GM12864 (cell line): ENCODE data around the gene ATP5F1A.
A peak's percentile ranks its signal among the peaks of the same experiment; 100 is the strongest.

Experiments
- DNase-seq: peaks from one replicate; pipeline ENCODE4 v3.0.0-alpha.2; 2011; ENCODE audit warnings: low read depth
- H3K4me3 ChIP-seq: 2 replicates; pipeline ENCODE4 v1.5.1; 2011; ENCODE audit warnings: mild to moderate bottlenecking, low read depth, low read length, control low read depth
- TF ChIP-seq, protein P1 (sequence below): IDR thresholded peaks from 2 replicates; pipeline ENCODE4 v1.5.1; 2011; ENCODE audit warnings: low read depth, mild to moderate bottlenecking, moderate library complexity, low read length, control low read depth, inconsistent platforms; ENCODE audit errors: missing control alignments

Gene ATP5F1A

DNA sequence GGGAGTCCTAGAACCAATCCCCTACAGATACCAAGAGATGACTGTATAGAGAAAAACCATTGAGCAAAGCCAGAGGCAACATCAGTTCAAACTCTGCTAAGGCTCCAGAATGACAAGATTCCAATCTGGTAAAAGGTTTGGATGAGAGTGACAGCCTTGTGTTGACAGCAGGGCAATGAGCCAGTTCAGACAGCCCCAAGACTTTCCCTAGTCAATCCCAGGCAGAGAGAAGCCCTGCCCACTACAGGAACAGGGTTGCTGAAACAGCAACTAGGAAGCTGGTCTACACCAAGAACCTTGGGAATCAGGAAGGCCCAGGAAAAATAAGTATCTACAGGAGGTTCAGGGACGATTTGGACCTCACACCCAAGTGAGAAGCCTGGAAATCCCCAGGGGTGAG lies 29.3 kb downstream of the ATP5F1A start:
- DNase-seq: no peak
- TF ChIP-seq, protein P1, sequence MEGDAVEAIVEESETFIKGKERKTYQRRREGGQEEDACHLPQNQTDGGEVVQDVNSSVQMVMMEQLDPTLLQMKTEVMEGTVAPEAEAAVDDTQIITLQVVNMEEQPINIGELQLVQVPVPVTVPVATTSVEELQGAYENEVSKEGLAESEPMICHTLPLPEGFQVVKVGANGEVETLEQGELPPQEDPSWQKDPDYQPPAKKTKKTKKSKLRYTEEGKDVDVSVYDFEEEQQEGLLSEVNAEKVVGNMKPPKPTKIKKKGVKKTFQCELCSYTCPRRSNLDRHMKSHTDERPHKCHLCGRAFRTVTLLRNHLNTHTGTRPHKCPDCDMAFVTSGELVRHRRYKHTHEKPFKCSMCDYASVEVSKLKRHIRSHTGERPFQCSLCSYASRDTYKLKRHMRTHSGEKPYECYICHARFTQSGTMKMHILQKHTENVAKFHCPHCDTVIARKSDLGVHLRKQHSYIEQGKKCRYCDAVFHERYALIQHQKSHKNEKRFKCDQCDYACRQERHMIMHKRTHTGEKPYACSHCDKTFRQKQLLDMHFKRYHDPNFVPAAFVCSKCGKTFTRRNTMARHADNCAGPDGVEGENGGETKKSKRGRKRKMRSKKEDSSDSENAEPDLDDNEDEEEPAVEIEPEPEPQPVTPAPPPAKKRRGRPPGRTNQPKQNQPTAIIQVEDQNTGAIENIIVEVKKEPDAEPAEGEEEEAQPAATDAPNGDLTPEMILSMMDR: no peak
- no peak overlapping the region for H3K4me3 ChIP-seq

DNA sequence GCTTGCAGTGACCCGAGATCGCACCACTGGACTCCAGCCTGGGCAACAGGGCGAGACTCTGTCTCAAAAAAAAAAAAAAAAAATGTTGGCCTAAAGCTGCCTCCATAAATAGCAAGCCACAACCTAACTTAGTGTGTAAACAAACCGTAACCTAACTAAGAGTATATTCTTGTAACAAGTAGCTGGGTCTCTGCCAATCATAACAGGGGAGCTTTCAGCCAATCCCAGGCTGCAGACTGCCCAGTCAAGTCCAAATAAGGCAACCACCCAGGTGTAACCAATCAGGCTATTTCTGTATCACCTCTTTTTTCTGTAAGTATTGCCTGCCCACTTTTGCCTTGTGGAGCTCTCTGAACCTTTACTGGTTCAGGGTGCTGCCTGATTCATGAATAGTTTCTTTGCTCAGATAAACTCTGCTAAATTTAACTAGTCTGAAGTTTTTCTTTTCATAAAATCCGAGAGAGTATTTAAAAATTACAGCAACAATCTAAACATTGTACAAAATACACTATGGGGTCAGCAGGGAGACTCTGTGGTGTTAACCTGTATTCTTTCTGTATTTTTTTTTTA lies 30.6 kb downstream of the ATP5F1A start:
- no peak overlapping the region for H3K4me3 ChIP-seq
- DNase-seq: peak; percentile 13
- TF ChIP-seq, protein P1: no peak

DNA sequence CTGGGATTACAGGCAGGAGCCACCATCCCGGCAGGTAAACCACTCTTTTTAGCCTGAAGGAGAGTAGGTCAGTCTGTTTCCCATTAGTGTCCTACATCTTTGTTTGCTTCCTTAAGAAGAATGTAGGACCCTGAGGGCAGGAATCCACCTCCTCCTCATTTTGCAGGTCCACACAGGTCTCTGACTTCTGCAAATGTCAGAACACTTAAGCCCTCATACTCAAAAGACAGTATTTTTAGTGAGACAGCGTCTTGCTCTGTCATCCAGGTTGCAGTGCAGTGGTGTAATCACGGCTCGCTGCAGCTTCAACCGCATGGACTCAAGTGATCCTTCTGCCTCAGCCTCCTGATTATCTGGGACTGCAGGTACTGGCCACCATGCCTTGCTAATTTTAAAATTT lies 35.3 kb downstream of the ATP5F1A start:
- H3K4me3 ChIP-seq: no peak overlapping the region
- no peak for DNase-seq
- TF ChIP-seq, protein P1: no peak

DNA sequence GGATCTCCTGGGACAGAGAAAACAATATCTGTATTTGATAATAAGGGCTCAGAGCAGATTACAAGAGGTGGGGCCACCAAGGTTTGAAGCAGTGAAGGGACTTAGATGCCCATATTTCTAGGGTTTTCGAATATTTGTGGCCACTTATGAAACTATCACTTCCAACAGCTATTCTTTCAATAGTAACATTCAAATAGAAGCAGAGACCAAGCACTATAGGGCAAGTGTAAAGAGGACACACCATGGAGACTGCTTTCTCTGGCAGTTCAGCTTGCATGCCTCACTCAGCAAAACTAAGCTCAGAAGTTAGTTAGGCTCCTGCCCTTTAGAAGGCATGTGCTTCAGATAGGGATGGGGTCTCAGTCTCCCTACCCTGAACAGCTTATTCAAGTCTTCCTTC lies 36.3 kb downstream of the ATP5F1A start:
- TF ChIP-seq, protein P1: no peak
- no peak for DNase-seq

DNA sequence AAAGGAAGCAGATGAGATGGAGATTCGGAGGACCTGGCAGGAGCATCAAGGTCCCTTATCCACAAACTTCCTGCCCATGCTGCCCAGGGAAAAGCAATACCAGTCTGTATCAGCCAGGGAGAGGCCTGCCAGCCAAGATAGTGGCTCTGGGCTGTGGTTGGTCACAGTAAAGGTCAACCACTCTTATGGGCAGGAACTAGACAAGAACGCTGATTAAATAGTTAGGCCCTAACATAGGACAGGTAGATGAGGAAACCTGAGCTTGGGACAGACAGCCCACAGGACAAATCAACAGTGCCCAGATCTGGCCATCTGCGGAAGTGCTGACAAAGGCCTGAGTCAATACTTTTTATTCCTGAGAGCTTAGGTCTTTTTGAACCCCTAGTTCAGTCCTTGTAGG lies 36.7 kb downstream of the ATP5F1A start:
- TF ChIP-seq, protein P1: no peak
- H3K4me3 ChIP-seq: no peak overlapping the region
- DNase-seq: no peak

More for the DNA sequence above, 36.3 kb downstream of the ATP5F1A start:
- no peak overlapping the region for H3K4me3 ChIP-seq

DNA sequence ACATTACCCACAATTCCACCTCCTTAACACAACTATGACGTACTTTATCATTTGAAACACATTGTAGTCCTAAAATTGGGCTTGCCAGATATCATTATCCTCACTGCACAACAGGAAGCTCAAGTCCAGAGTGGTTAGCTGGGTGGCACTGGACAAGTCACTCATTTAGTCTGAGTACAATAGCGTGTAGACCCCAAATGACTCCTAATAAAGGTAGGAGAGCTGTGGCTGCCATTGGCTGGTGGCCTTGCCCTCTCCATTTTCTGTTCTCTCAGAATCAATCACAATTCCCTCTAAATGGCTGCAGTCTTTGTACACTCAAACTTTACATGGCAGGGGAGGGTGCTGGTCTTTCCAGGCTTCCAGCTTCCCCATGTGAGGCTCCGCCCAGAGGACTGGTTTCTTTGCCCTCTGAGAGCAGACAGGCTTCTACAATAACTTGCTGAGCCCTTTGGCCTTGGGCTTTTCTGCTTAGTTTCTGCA lies 37.7 kb downstream of the ATP5F1A start:
- TF ChIP-seq, protein P1: no peak
- no peak overlapping the region for H3K4me3 ChIP-seq
- DNase-seq: no peak

DNA sequence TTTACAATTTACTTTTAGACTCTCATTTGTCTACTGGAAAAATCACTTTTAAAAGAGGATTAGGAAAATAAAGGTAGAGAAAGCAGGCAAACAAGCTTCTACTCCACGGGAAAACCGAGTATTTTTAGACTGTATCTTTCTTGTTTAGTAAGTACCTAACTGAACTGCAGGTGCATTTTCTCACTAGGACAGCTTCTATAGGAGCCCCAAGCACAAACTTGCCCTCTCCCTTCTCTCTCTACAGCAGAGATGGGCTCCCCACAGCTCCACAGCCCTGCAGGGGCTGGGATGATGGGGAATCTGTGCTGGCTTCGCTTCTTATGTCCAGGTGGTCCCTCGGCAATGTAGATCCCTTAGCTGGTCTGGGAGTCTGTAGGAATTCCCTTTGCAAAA lies 42.3 kb downstream of the ATP5F1A start:
- TF ChIP-seq, protein P1: no peak
- no peak for DNase-seq

More for the DNA sequence above, 42.3 kb downstream of the ATP5F1A start:
- H3K4me3 ChIP-seq: no peak overlapping the region
